Colonic mucosa (tissue), 4 donors: Measurements from ENCODE around the gene PROB1. TPM values are rescaled to one million over a fixed set of nuclear protein-coding genes. Genes with fewer than 3 reads are reported as not detected.

Experiments used
- DNase-seq: peaks from one replicate; pipeline ENCODE4 v3.0.0-alpha.2; 2020
- H3K27ac ChIP-seq: fragments of 200-600 bp; one replicate; pipeline ENCODE4 v1.8.0; 2021
- H3K27me3 ChIP-seq: fragments of 200-600 bp; one replicate; pipeline ENCODE4 v1.8.0; 2021
- H3K36me3 ChIP-seq: fragments of 200-600 bp; one replicate; pipeline ENCODE4 v1.8.0; 2021
- H3K4me1 ChIP-seq: fragments of 200-600 bp; one replicate; pipeline ENCODE4 v1.8.0; 2021; ENCODE audit warnings: mild to moderate bottlenecking
- H3K4me3 ChIP-seq: fragments of 200-600 bp; one replicate; pipeline ENCODE4 v1.8.0; 2021
- H3K9ac ChIP-seq, 2 donors: one replicate each; pipeline ENCODE4 v1.7.0; 2013; ENCODE audit warnings: control low read depth in 2 of 2, low read depth in 2 of 2, low read length in 2 of 2
- H3K9me3 ChIP-seq: fragments of 200-600 bp; one replicate; pipeline ENCODE4 v1.8.0; 2021
- CTCF ChIP-seq: fragments of 200-600 bp; IDR thresholded peaks from one replicate; pipeline ENCODE4 v1.8.0; 2022; ENCODE audit warnings: antibody characterized with exemption, mild to moderate bottlenecking
- intact Hi-C: fragments of 100-400 bp; cut with DNase I; formaldehyde crosslinking; loops from one replicate; pipeline ENCODE4 v1.14.1; 2022
- total RNA-seq, 2 donors: library from RNA; stranded (reverse); fragmentation: NEBNext Ultra II Directional in 1 of 2; extraction: Animal tissue kit (Norgen Biotek cat#: 25700) in 1 of 2; gene quantifications; one replicate each; pipeline ENCODE4 v1.2.1, GENCODE V29; 2021
- donor health status: healthy.
- donor health status: DM: no; HTN: no; CAD: no.
- donor health status: DM: no; HTN: no; CAD: no.

The PROB1 gene
- total RNA-seq, 2 donors from 2014 or later: 0.48 to 0.96 TPM

GRCh38 chr5:139368613-139369012 lies 26.3 kb downstream of the PROB1 start:
- DNase-seq: no peak
- no peak overlapping the region for H3K27ac ChIP-seq

GRCh38 chr5:139364466-139364865 lies 30.4 kb downstream of the PROB1 start:
- no peaks in the 10 kb centered on the region for H3K4me1 ChIP-seq
- H3K27me3 ChIP-seq: no peaks in the 10 kb centered on the region
- intact Hi-C loops: no loop called here
- no peak for DNase-seq
- TF ChIP-seq CTCF: no peak
- H3K9ac ChIP-seq: no peak overlapping the region
- H3K36me3 ChIP-seq: peaks cover 18% of the 10 kb centered on the region
- H3K9me3 ChIP-seq: no peaks in the 10 kb centered on the region
- H3K4me3 ChIP-seq: no peak overlapping the region
- H3K27ac ChIP-seq: no peak overlapping the region

More at GRCh38 chr5:139368613-139369012, 26.3 kb downstream of the PROB1 start:
- no peak for TF ChIP-seq CTCF
- H3K9ac ChIP-seq: no peak overlapping the region
- H3K36me3 ChIP-seq: peaks cover 18% of the 10 kb centered on the region
- no peaks in the 10 kb centered on the region for H3K9me3 ChIP-seq
- intact Hi-C loops: no loop called here
- no peak overlapping the region for H3K4me3 ChIP-seq
- H3K27me3 ChIP-seq: no peaks in the 10 kb centered on the region
- peaks cover 2% of the 10 kb centered on the region for H3K4me1 ChIP-seq

GRCh38 chr5:139363937-139364336 lies 31.0 kb downstream of the PROB1 start:
- Histone ChIP-seq H3K9me3 (no peaks in the 10 kb centered on the region), H3K27me3 (no peaks in the 10 kb centered on the region), H3K9ac (no peak overlapping the region), H3K4me1 (no peaks in the 10 kb centered on the region), H3K27ac (no peak overlapping the region), H3K4me3 (no peak overlapping the region), H3K36me3 (peaks cover 16% of the 10 kb centered on the region)
- no peak for TF ChIP-seq CTCF
- intact Hi-C loops: no loop called here
- no peak for DNase-seq

- Histone ChIP-seq H3K9me3 (no peaks in the 10 kb centered on the region), H3K4me1 (no peaks in the 10 kb centered on the region), H3K27me3 (no peaks in the 10 kb centered on the region), H3K27ac (no peak overlapping the region), H3K4me3 (no peak overlapping the region), H3K36me3 (peaks cover 12% of the 10 kb centered on the region), H3K9ac (no peak overlapping the region)
- DNase-seq: no peak
- no peak for TF ChIP-seq CTCF
- intact Hi-C loops: no loop called here
These were observed 33.0 kb downstream of the PROB1 start for GRCh38 chr5:139361835-139362429.

GRCh38 chr5:139360384-139360783 lies 34.5 kb downstream of the PROB1 start:
- no peaks in the 10 kb centered on the region for H3K4me1 ChIP-seq
- H3K27me3 ChIP-seq: no peaks in the 10 kb centered on the region
- intact Hi-C loops: no loop called here
- H3K4me3 ChIP-seq: no peak overlapping the region
- DNase-seq: no peak
- TF ChIP-seq CTCF: no peak
- H3K27ac ChIP-seq: no peak overlapping the region
- no peak overlapping the region for H3K9ac ChIP-seq
- peaks cover 7% of the 10 kb centered on the region for H3K36me3 ChIP-seq
- H3K9me3 ChIP-seq: no peaks in the 10 kb centered on the region
